ENCODE data around the gene E2F4. TPM values are rescaled to one million over a fixed set of nuclear protein-coding genes. Genes with fewer than 3 reads are reported as not detected.
A peak's percentile ranks its signal among the peaks of the same experiment; 100 is the strongest.

E2F4 gene
- total and polyA plus RNA-seq, 9 of the 15 experiments (the other 6 are each of a cell fraction or from before 2014, with no cell fraction given): 9.7 to 139 (median 106) TPM

GRCh38 chr16:67169011-67169451 is 22.9 kb upstream of the E2F4 start:
- Histone ChIP-seq H3K9me1 (ENCODE audit: control insufficient read depth, insufficient read depth, low read length) (no peaks in the 10 kb centered on the region), H3K27ac (ENCODE audit: extremely low read depth, low read depth, low read length) (no peak overlapping the region), H3K4me1 (replicated peaks in 1 of 2; ENCODE audit: control insufficient read depth in 2 of 2, insufficient read depth in 2 of 2, low read length in 2 of 2) (peaks cover 28 to 68% of the 10 kb centered on the region in 2 experiments), H3K9me3 (replicated peaks; ENCODE audit: control insufficient read depth, insufficient read depth, low read depth, low read length) (no peaks in the 10 kb centered on the region), H3K27me3 (ENCODE audit: control insufficient read depth in 2 of 2, insufficient read depth in 2 of 2, low read length in 2 of 2) (no peaks in the 10 kb centered on the region), H3K36me3 (ENCODE audit: control insufficient read depth, insufficient read depth, low read length) (peaks cover 8% of the 10 kb centered on the region; the same call in 2 of the 3 replicates), H3K79me2 (ENCODE audit: control insufficient read depth, insufficient read depth, low read length) (no peaks in the 10 kb centered on the region; the same call in 2 of the 3 replicates), H3K4me2 (ENCODE audit: insufficient read depth, low read length) (peak overlapping the region; percentile 92; the same call in 1 of the 2 replicates), H3K9ac (ENCODE audit: insufficient read depth in 1 of 2, low read depth in 2 of 2, low read length in 2 of 2) (peak overlapping the region in 1 of 2 experiments; percentile 79; a peak in 1 of 4 replicates), H3K4me3 (no peak overlapping the region), H2AFZ (ENCODE audit: low read depth, low read length) (no peak overlapping the region), H4K20me1 (replicated peaks; ENCODE audit: control insufficient read depth, insufficient read depth, low read length) (no peaks in the 10 kb centered on the region)
- BruUV-seq (replicated peaks): no TSS peak
- 66% methylated on average over 9 of the region's 9 CpGs for WGBS (ENCODE audit: insufficient coverage, low coverage, missing lambda C conversion rate)
- in situ Hi-C loops (cut with MboI): loop anchor here (25.0 kb wide), 1 partner anchor 207 kb away; the partner anchor contains the start of gene CES3
- intact Hi-C loops (cut with micrococcal nuclease): no loop called here
- ATAC-seq (no peak), DNase-seq (ENCODE audit: extremely low read depth in 1 of 4, low spot score in 3 of 4) (no peak), FAIRE-seq (no peak)
- POLR2A ChIA-PET: interaction anchor here (0.6 to 1.2 kb wide), 3 partner anchors 8 to 204 kb away, joined by 3 to 4 read pairs (median 3); no protein-coding TSS in a partner anchor
- CTCF ChIA-PET (ENCODE audit: low intra/inter-chr PET ratio): interaction anchor here (0.9 kb wide), 1 partner anchor 191 kb away, joined by 3 read pairs; no protein-coding TSS in a partner anchor
- TF ChIP-seq CEBPB (tag; IDR thresholded peaks at IDR 0.05) (no peak), MCM2 (IDR thresholded peaks at IDR 0.05; ENCODE audit: low read depth) (no peak), BRF2 (IDR thresholded peaks at IDR 0.05; ENCODE audit: borderline replicate concordance, insufficient read depth, insufficient read length) (no peak), JUN (IDR thresholded peaks at IDR 0.05; ENCODE audit: borderline replicate concordance, low read depth, low read length) (no peak), JUN (CRISPR knock-in tag; IDR thresholded peaks at IDR 0.05; ENCODE audit: borderline replicate concordance) (0 out of 2 replicates have a peak, but pooled peaks have one; percentile 33), ZNF146 (CRISPR knock-in tag; IDR thresholded peaks at IDR 0.05; ENCODE audit: unreplicated experiment) (no peak), CCAR2 (IDR thresholded peaks at IDR 0.05; ENCODE audit: low read depth, low read length) (no peak), NCOA2 (IDR thresholded peaks at IDR 0.05; ENCODE audit: partially characterized antibody in 2 of 2) (no peak), MTA2 (IDR thresholded peaks at IDR 0.05; ENCODE audit: low read depth) (no peak), TARDBP (IDR thresholded peaks at IDR 0.05) (no peak), ZNF778 (CRISPR knock-in tag; IDR thresholded peaks at IDR 0.05) (no peak), ZNF217 (CRISPR knock-in tag; IDR thresholded peaks at IDR 0.05) (no peak)
- TF ChIP-seq, protein P1, sequence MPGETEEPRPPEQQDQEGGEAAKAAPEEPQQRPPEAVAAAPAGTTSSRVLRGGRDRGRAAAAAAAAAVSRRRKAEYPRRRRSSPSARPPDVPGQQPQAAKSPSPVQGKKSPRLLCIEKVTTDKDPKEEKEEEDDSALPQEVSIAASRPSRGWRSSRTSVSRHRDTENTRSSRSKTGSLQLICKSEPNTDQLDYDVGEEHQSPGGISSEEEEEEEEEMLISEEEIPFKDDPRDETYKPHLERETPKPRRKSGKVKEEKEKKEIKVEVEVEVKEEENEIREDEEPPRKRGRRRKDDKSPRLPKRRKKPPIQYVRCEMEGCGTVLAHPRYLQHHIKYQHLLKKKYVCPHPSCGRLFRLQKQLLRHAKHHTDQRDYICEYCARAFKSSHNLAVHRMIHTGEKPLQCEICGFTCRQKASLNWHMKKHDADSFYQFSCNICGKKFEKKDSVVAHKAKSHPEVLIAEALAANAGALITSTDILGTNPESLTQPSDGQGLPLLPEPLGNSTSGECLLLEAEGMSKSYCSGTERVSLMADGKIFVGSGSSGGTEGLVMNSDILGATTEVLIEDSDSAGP (CRISPR knock-in tag; IDR thresholded peaks at IDR 0.05): no peak
- TF ChIP-seq, protein P2, sequence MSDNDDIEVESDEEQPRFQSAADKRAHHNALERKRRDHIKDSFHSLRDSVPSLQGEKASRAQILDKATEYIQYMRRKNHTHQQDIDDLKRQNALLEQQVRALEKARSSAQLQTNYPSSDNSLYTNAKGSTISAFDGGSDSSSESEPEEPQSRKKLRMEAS (CRISPR knock-in tag; IDR thresholded peaks at IDR 0.05): 0 out of 2 replicates have a peak, but pooled peaks have one; percentile 42
